GM21717 (cell line): ENCODE data around the gene CES4A.
"Not testable (repeated sequence)": the region's sequence is repeated elsewhere in the genome, so short reads cannot be mapped to it uniquely, and the experiment has no call there.

ENCODE experiments used
- ATAC-seq: cut with Tn5 transposase; IDR thresholded peaks from one replicate; pipeline ENCODE4 v1.9.1; 2021; ENCODE audit warnings: mild to moderate bottlenecking, moderate library complexity; ENCODE audit not compliant: unreplicated experiment

The CES4A gene

GRCh38 chr16:66988197-66988788, at the start of gene CES4A:
Gene CES4A, plus strand, starts transcription at chr16:66988589. Its CDS starts 184 bp downstream, at chr16:66988773.
- no peak for ATAC-seq

DNA sequence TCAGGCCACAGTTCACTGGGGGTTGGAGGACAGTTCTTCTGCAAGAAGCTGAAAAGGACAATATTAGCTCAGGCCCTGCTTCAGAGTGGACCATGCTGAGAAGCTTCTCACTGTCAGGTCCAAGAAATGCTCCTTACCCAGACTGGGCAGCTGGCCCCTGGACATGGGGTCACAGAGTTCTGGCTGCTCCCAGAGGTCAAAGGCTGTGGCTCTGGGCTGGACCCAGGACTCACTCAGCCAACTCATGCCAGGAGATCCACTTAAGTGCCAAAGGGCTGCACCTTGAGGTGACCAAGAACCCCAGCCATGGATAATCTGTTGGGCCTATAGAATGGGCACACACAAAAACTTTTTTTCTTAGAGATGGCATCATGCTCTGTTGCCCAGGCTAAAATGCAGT, 49.0 kb upstream of the CES4A start:
- no peak for ATAC-seq

DNA sequence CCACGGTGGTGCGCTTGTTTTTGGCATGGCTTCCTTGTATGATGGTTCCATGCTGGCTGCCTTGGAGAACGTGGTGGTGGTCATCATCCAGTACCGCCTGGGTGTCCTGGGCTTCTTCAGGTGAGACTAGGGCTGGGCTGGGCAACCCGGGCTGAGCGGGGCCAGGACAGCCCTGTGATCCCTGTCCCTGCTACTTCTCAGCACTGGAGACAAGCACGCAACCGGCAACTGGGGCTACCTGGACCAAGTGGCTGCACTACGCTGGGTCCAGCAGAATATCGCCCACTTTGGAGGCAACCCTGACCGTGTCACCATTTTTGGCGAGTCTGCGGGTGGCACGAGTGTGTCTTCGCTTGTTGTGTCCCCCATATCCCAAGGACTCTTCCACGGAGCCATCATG, 48.2 kb upstream of the CES4A start:
- no peak for ATAC-seq

- no peak for ATAC-seq
These were observed 45.4 kb upstream of the CES4A start for GRCh38 chr16:66942981-66943380.

DNA sequence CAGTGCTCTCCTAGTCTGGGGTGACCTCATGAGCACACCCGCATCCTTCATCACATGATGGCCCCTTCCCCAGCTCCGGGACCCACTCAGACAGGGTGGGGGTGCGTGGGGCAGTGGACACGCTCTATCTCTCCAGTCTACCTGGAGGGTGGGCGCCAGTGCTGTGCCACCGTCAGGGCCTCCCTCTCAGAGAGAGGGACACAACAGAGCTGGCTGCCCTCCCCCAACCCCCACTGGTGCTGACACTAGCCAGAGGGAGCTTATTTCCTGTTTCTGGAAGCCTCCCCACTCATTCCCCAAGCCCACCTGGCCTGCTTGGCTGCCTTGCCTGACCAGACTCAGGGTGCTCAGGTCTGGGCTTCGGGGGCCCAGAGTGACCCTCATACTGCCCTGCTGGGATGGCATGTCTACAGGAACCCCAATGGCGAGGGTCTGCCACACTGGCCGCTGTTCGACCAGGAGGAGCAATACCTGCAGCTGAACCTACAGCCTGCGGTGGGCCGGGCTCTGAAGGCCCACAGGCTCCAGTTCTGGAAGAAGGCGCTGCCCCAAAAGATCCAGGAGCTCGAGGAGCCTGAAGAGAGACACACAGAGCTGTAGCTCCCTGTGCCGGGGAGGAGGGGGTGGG, 44.8 kb upstream of the CES4A start:
- ATAC-seq = no peak

DNA sequence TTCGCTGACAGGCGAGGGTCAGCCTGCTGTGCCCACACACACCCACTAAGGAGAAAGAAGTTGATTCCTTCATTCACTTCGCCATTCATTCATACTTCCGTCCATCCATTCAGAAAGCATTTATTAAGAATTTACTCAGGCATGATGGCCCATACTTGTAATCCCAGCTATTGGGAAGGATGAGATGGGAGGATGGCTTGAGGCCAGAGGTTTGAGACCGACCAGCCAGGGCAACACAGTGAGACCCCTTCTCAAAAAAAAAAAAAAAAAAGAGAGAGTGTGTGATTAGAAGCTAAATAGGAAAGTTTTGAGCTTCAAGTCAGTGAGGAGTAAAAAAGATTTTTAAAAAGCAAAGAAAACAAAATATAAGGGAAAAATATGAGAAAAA, 44.3 kb upstream of the CES4A start:
- ATAC-seq = no peak

DNA sequence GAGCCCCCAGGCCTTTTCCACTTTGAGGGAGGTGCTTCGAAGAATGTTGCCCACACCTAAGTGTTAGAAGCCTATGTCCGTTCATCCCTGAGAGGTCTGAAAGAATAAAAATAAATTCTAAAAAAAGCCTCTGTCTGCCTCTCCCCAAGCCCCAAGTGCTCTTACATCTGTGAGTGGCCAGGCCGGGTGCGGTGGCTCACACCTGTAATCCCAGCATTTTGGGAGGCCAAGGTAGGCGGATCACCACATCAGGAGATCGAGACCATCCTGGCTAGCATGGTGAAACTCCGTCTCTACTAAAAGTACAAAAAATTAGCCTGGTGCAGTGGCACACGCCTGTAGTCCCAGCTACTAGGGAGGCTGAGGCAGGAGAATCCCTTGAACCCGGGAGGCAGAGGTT, 43.4 kb upstream of the CES4A start:
- not testable (repeated sequence) for ATAC-seq

GRCh38 chr16:66945939-66946338, 42.5 kb upstream of the CES4A start:
- no peak for ATAC-seq

DNA sequence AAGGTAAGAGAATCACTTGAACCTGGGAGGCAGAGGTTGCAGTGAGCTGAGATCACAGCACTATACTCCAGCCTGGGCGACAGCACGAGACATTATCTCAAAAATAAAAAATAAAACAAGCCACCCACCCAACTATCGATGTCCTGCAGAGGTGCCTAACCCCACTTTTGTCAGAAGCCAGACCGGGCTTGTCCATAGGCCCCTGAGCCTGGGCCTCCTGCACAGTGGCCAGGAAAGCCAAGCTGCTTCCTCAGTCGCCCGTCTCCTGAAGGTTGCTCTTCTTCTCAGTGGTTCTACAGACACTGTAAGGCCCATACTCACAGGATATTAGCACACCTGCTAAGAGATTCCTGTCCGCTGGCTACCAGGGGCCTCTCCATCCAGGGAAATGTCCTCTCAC, 41.8 kb upstream of the CES4A start:
- ATAC-seq = no peak

- no peak for ATAC-seq
These were observed 41.5 kb upstream of the CES4A start for GRCh38 chr16:66946974-66947301.

DNA sequence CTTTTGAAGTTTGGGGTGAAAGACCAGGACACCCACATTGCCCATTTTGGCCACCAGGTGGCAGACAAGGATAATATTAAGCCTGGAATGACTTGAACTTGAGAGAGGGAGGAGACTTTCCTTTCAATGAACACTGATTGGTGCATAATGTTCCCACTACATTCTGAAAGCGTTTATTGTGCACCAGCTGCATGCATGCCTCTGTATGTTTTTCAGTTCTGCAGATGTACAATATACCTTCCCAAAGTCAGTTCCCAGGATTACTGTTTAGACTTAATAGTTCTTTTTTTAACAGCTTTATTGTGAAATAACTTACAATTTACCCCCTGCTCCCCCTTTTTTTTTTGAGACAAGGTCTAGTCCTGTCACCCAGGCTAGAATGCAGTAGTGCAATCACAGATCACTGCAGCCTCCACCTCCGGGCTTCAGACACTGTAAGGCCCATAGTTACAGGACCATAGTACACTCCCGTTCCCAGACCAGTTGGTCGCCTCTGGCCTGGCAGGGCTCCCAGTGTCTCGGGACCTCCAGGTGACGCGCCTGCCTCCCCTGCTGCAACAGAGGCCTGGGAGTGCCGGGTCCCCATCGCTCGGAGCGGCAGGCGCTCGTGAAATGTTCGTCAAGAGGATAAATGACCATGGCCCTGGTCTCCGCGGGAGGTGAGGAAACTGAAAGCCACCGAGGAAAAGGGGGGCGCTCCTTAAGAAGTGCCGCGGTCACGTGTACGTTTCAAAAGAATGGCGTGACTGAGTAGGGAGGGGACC, 40.9 kb upstream of the CES4A start:
- peak; percentile 59 for ATAC-seq

GRCh38 chr16:66948134-66948836, 40.1 kb upstream of the CES4A start:
- ATAC-seq = no peak

GRCh38 chr16:66948837-66949225, 39.6 kb upstream of the CES4A start:
- ATAC-seq = no peak

GRCh38 chr16:66949472-66949871, 38.9 kb upstream of the CES4A start:
- no peak for ATAC-seq

GRCh38 chr16:66950437-66950836, 38.0 kb upstream of the CES4A start:
- no peak for ATAC-seq

- no peak for ATAC-seq
These were observed 37.2 kb upstream of the CES4A start for GRCh38 chr16:66950971-66951790.

DNA sequence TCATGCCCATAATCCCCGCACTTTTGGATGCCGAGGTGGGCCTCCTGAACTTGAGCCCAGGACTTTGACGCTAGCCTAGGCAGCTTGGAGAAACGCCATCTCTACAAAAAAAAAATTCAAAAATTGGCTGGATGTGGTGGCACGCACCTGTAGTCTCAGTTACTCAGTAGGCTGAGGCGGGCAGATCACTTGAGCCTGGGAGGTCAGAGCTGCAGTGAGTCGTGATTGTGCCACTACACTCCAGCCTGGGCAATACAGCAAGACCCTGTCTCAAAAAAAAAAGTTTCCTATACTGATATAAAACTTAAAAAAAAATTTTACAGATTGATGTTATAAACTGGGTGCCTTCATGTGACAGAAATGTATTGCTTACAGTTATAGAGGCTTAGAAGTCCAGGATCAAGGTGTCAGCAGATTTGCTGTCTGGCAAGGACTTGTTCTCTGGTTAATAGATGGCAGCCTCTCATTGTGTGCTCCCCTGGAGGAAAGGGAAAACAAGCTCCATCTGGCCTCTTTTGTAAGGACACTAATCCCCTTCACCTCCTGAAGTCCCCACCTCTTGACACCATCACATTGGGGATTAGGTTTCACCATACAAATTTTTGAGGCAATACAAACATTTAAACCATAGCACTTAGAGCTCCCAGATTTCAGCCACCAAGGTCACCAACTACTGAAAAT, 35.8 kb upstream of the CES4A start:
- no peak for ATAC-seq

DNA sequence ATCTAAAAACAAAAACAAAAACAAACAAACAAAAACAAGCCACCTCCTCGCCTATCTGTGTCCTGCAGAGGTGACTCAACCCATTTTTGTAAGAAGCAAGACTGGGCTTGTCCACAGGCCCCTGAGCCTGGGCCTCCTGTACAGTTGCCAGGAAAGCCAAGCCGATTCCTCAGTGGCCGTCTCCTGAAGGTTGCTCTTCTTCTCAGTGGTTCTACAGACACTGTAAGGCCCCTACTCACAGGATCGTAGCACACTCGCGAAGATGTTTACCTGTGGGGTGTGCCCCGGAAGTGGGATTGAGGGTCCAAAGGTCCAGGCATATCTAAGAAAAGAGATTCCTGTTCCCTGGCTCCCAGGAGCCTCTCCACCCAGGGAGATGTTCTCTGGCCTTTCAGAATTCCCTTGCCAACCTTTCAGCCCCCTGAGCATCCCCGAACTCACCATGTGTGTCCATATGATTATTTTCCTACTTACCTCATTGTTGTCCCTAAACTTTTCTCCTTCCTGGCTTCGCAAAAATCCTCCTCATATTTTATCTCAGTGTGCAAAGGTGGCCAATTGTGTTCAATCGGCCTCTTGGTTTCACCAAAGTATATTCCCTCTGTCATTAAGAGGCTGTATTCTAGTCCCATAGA, 34.8 kb upstream of the CES4A start:
- no peak for ATAC-seq

DNA sequence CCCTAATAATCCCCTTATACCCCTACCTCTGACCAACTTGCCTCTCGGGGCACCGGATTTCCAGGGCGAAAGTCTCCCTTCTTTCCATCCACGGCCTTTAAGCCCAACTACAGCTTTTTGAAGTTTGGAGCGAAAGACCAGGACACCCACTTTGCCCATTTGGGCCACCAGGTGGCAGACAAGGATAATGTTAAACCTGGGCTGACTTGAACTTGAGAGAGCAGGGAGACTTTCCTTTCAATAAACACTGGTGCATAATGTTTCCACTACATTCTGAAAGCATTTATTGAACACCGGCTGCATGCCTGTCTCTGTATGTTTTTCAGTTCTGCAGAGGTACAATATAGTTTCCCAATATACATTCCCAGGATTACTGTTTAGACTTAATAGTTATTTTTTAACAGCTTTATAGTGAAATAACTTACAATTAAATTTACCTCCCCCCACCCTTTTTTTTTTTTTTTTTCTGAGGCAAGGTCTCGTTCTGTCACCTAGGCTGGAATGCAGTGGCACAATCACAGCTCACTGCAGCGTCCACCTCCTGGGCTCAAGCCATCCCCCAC, 34.2 kb upstream of the CES4A start:
- peak; percentile 43 for ATAC-seq
